ENCODE measurements around the gene KCTD17. TPM values are rescaled to one million over a fixed set of nuclear protein-coding genes. Genes with fewer than 3 reads are reported as not detected.
A peak's percentile ranks its signal among the peaks of the same experiment; 100 is the strongest.

KCTD17 gene
- total RNA-seq, 1 experiment from 2014 or later = 11.7 TPM

DNA sequence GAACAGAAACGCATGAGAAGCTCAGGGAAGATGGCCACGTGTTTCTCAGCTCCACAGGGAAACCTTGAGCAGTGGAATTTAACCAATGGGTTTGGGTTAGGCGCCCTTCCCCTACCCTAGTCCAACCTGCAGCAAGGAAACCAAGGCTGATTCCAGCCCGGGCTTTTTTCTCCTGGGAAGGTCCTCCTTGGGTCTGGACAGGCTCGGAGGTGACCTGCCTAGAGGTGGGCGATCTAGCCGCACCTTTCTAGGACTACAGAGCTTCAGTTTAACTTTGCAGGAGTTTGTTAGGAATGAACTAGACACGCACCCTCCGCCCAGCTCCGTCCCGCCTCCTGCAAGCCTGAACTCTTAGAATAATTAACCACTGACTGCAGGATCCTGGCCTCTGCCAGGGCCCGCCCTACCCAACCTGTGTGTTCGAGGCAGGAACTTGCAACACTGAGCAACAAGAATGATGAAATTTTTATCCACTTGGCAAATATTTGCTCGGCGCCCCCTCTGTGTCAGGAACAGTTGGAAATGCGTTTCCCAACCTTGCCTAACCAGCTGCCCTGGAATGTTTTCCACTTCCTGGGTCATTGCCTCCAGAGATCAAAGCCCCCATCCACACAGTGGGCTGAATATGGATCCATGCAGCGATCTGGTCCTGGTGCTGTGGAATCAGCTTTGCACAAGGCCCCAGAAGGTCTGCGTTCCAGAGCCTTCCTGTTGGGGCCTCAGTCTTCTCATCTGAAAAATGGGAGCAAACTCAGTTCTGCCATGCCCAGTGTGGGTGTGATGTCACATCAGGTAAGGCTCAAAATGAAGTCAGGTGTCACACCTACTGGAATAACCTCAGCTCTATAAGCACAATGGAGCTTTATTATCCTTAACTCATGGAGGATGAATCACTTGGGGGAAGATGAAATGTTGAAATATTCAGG is 18.7 kb upstream of the KCTD17 start:
- peak; percentile 96 for DNase-seq (ENCODE audit: unreplicated experiment)
- TF ChIP-seq, protein P1, sequence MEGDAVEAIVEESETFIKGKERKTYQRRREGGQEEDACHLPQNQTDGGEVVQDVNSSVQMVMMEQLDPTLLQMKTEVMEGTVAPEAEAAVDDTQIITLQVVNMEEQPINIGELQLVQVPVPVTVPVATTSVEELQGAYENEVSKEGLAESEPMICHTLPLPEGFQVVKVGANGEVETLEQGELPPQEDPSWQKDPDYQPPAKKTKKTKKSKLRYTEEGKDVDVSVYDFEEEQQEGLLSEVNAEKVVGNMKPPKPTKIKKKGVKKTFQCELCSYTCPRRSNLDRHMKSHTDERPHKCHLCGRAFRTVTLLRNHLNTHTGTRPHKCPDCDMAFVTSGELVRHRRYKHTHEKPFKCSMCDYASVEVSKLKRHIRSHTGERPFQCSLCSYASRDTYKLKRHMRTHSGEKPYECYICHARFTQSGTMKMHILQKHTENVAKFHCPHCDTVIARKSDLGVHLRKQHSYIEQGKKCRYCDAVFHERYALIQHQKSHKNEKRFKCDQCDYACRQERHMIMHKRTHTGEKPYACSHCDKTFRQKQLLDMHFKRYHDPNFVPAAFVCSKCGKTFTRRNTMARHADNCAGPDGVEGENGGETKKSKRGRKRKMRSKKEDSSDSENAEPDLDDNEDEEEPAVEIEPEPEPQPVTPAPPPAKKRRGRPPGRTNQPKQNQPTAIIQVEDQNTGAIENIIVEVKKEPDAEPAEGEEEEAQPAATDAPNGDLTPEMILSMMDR (IDR thresholded peaks at IDR 0.05; ENCODE audit: unreplicated experiment) = no peak
- no peaks in the 10 kb centered on the region for H3K27me3 Mint-ChIP-seq (ENCODE audit: insufficient read depth, unreplicated experiment)
- peaks cover 17% of the 10 kb centered on the region for H3K4me1 Mint-ChIP-seq (ENCODE audit: insufficient read depth, unreplicated experiment)
- H3K36me3 Mint-ChIP-seq (ENCODE audit: insufficient read depth, unreplicated experiment) = peaks cover 16% of the 10 kb centered on the region
- intact Hi-C loops (cut with micrococcal nuclease) = no loop called here
- POLR2A ChIA-PET = interaction anchor here (0.6 to 5.4 kb wide), 14 partner anchors 8 to 531 kb away, joined by 3 to 95 read pairs (median 4); partner anchors contain the start of genes IFT27, KCTD17, MPST and TST
- CTCF ChIA-PET = interaction anchor here (0.5 to 3.3 kb wide), 12 partner anchors 11 to 1015 kb away, joined by 3 to 24 read pairs (median 4); partner anchors contain the start of genes MPST and TST
- BruUV-seq (replicated peaks) = no TSS peak
- H3K4me3 Mint-ChIP-seq (ENCODE audit: unreplicated experiment) = peak overlapping the region; percentile 33
- no peaks in the 10 kb centered on the region for H3K9me3 Mint-ChIP-seq (ENCODE audit: unreplicated experiment)
- H3K27ac Mint-ChIP-seq (ENCODE audit: low read depth, unreplicated experiment) = peak overlapping the region; percentile 78

DNA sequence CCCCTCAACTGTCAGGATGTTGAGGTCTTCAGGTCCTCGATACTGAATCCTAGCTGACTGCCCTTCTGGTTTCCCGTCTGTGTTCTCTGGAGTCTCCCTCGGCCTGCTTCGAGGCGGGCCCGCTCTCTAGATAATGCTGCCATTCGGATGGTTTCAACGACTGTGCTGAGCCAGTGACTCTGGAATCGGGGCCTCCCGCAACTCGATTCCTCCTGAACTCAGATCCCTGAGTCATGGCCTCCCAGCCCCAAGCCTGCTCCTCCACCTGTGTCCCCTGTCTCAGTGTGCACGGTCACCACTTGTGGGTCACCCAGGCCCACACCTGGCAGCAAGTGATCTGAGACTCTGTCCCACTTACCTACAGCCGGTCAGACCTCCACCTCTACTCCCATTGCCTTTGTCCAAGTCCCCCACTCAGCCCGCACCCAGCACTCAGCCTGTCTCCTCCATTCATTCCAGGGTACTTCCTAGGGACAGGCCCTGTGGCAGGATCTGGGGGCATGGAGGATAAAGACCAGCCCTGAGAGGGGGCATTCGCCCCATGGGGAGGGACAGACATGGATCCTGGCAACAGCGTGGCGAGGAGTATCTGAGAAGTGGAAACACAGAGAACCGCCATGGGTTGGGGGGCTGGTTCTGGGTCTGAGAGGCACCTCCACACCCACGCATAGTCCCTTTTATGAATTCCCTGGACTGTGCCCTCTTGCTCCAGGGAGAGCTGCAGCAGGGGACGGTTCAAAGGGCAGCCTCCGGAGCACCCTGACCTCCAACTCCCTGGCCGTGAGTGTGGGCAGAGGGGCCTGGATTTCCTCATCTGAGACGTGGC is 17.7 kb upstream of the KCTD17 start:
- POLR2A ChIA-PET = interaction anchor here (0.6 to 5.4 kb wide), 4 partner anchors 10 to 150 kb away, joined by 3 to 95 read pairs (median 10); partner anchors contain the start of genes KCTD17, MPST and TST
- no peak overlapping the region for H3K4me3 Mint-ChIP-seq (ENCODE audit: unreplicated experiment)
- H3K27me3 Mint-ChIP-seq (ENCODE audit: insufficient read depth, unreplicated experiment) = no peaks in the 10 kb centered on the region
- intact Hi-C loops (cut with micrococcal nuclease) = no loop called here
- no TSS peak for BruUV-seq (replicated peaks)
- peaks cover 17% of the 10 kb centered on the region for H3K4me1 Mint-ChIP-seq (ENCODE audit: insufficient read depth, unreplicated experiment)
- peaks cover 13% of the 10 kb centered on the region for H3K36me3 Mint-ChIP-seq (ENCODE audit: insufficient read depth, unreplicated experiment)
- CTCF ChIA-PET = interaction anchor here (0.6 to 3.2 kb wide), 4 partner anchors 10 to 439 kb away, joined by 3 to 24 read pairs (median 10); no protein-coding TSS in a partner anchor
- TF ChIP-seq, protein P1 (IDR thresholded peaks at IDR 0.05; ENCODE audit: unreplicated experiment) = no peak
- H3K9me3 Mint-ChIP-seq (ENCODE audit: unreplicated experiment) = no peaks in the 10 kb centered on the region
- no peak for DNase-seq (ENCODE audit: unreplicated experiment)
- peak overlapping the region; percentile 78 for H3K27ac Mint-ChIP-seq (ENCODE audit: low read depth, unreplicated experiment)

DNA sequence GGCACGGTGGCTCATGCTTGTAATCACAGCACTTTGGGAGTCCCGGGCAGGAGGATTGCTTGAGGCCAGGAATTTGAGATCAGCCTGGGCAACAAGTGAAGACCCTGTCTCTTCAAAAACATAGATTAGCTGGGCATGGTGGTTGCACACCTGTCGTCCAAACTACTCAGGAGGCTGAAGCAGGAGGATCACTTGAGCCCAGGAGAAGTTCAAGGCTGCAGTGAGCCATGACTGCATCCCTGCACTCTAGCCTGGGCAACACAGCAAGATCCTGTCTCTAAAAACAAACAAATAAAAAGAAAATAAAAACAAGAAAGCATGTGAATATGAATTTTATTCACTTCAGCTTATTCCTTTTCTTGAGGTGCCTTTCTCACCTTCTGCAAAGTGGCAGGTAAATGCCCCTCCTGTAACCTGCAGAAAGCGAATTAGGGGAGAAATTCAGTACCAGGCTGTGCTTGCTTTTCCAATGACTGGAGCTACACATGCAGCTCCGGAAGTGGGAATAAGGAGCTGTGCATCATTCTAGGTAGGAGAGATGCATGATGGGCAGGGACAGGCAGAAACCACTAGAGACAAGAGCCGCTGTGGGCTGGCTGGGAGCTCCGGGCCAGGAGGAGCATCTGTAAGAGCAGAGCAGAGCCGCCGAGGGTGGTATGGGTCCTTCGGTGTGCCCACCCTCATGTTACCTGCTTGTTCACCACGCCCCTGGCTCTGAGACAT is 14.7 kb upstream of the KCTD17 start:
- CTCF ChIA-PET = interaction anchor here (0.8 to 2.7 kb wide), 3 partner anchors 8 to 179 kb away, joined by 6 to 15 read pairs (median 9); no protein-coding TSS in a partner anchor

More for the DNA sequence above, 14.7 kb upstream of the KCTD17 start:
- TF ChIP-seq, protein P1 (IDR thresholded peaks at IDR 0.05; ENCODE audit: unreplicated experiment) = no peak
- Mint-ChIP-seq H3K27me3 (ENCODE audit: insufficient read depth, unreplicated experiment) (no peaks in the 10 kb centered on the region), H3K4me3 (ENCODE audit: unreplicated experiment) (no peak overlapping the region), H3K4me1 (ENCODE audit: insufficient read depth, unreplicated experiment) (peaks cover 23% of the 10 kb centered on the region), H3K27ac (ENCODE audit: low read depth, unreplicated experiment) (no peak overlapping the region), H3K9me3 (ENCODE audit: unreplicated experiment) (no peaks in the 10 kb centered on the region), H3K36me3 (ENCODE audit: insufficient read depth, unreplicated experiment) (no peaks in the 10 kb centered on the region)
- no peak for DNase-seq (ENCODE audit: unreplicated experiment)
- POLR2A ChIA-PET = interaction anchor here (1.1 kb wide), 1 partner anchor 16 kb away, joined by 7 read pairs; no protein-coding TSS in a partner anchor
- no TSS peak for BruUV-seq (replicated peaks)
- intact Hi-C loops (cut with micrococcal nuclease) = no loop called here
